DMS 273 (cell line): Measurements from ENCODE around the gene EEPD1.
"Not testable (repeated sequence)": the region's sequence is repeated elsewhere in the genome, so short reads cannot be mapped to it uniquely, and the experiment has no call there.

ENCODE experiments used
- DNase-seq: peaks from one replicate; lab custom pipeline; 2025; ENCODE audit not compliant: unreplicated experiment; lab: John Stamatoyannopoulos, UW

The EEPD1 gene

DNA sequence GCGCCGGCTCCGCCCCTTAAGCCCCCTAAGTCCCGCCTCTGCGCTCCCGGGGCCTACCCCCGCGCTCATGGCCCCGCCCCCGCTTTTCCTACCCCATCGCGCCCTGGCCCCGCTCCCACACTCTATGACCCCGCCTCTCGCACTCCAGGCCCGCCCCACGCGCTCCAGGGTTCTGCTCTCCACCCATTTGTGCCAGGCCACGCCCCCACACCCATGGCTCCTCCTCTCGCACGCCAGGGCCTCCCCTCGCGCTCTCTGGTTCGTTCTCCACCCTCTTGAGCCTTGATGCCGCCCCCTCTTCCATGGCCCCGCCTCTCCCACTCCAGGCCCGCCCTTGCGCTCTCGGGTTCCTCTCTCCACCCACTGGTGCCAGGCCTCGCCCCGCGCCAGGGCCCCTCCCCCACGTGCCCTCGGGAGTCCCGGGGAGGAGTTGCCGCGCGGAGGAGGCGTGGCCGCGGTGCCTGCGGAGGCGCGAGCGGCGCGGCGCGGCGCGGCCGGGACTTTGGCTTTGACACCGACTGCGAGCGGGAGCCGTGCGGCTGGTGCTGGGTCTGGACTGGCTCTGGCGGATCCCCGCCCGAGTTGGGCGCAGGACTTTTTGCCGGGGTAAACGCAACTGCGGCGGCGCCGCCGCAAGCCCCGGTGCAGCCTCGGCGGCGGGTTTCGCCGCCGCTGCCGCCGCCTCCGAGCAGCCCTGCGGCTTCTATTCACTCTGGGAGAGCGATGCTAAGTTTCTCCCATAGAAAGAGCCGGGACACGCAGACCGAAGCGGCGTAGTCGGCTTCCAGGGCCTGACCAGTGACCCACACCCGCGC, at the start of gene EEPD1:
TSS of gene EEPD1 (plus strand) at position 499 of the 815 bp plus-strand sequence. CDS start 1,071 bp downstream, outside the sequence.
- peak; percentile 100 for DNase-seq

DNA sequence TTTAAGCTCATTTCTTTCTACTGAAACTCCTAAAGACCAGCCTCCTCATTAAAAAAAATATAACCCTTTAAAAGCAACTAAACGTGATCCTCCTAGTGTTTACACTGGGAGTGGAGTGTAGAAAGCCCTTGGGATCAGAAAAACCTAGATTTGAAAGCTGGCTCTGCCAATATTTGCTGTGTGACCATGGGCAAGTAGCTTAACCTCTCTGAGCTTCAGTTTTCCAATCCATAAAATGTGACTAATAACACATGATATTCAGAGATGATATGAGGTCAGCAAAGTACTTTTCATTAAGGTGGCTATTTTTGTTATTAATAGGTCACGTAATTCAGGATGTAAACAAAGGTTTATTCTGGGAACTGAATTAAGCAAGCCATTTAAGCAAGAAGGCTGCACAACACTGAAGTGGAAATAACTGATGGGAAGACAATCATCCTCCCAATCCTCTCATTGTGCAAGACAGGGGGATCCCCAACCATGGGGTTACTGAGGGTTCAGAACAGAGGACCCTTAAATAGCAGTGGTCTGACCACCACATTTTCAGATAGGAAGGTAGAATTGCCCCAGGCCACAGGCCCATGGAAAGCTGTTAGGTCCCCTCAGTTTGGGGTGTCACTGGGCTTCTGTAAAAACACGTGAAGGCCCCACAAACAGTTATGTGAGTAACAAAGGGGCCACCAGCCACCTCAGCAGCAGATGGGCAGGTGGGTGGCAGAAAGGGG, 49.1 kb upstream of the EEPD1 start:
- DNase-seq = no peak

DNA sequence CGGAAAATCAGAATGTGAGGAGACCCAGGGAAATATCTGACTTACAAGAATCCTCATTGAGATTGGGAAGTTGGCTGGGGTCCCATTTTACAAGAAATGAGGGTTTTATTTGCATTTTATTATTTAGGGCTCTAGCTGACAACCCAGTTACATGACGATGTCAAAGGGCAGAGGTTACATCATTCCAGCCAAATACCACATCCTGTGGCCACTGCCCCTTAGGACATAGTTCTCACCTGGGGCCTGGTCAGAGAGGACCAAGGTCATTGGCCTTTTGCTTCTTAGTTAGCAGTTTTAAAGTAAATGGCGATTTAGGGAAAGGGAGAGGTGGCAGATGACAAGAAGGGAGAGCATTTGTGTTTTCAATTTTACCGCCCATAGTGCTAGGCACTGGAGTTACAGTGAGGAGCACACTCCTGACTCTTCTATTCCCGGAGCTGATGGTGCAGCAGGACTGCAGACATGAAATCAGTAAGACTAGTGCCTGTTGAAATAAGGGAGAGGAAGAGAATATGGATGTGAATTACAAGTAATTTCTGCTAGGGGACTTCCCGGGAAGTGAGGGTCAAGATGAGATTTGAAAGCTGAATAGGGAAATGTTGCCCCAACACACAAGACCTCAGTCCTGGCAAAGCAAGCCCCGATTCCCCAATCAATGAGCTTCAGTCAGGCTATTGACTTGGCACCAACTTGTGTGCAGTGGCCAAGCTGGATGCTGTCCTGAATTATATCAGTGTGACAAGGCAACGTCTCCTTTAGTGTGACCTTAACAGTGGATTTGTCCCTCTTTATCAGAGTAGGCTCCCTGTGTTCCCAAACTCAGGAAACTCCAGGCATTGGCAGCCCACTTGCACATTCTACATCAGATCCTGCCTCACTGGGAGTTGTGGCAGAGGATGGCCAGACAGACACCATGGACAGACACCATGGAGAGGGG, 45.8 kb upstream of the EEPD1 start:
- not testable (repeated sequence) for DNase-seq

DNA sequence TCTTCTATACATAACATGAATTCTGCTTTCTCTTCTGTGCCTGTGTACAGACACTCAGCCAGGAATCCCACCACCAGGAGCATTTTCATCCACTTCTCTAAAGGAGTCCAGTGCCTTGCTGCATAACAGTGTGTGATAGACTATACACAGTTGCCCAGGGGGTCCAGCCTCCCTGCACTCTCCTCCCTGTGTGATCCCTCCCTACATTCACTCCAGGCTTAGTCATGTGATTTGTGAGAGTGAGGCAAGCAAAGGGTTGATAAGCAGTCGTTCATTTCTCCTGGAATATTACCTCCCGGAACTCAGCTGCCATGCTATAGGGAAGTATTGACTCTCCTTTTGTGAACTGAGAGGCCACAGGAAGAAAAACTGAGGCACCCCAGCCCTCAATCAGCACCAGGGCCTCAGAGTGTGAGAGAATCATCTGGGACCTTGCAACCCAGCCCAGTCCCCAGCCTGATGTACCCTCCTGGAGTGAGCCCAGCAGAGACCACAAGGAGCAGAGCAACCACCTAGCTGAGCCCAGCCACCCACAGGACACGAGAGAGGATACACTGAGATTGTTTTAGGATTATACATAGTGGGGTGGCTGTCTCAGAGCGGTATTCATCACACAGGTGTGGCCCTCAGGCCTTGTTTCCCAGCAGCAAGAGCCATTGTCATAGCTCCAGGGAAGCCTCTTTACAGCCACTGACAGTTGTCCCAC, 45.0 kb upstream of the EEPD1 start:
- no peak for DNase-seq

DNA sequence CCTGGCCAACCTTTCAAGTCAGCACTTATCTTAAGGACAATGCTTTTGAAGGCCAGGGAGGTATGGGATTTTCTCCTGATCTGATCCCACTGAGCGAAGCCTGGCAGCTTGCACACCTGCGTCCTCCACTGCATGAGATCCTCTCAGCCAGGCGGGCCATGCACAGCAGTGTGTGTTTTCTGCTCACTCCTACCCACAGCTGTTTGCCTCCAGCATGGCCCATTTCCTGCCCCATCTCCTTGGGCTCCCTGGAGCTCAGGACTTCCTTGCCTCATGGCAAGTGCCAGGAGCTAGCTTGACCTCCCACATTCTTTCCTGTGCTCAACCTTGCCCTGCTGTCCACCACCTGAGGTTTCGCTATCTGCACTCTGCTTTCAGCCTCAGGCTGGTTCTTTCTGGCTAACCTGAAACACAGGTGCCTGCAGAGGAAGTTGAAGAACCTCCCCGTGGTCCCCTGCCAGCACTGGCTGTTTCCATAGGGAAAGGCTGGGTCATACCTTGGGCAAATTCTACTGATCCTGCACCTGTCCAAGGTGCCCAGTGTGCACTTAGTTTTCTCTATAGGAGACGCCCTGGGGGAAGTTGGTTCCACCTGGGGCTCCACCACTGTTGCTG, 43.9 kb upstream of the EEPD1 start:
- no peak for DNase-seq

DNA sequence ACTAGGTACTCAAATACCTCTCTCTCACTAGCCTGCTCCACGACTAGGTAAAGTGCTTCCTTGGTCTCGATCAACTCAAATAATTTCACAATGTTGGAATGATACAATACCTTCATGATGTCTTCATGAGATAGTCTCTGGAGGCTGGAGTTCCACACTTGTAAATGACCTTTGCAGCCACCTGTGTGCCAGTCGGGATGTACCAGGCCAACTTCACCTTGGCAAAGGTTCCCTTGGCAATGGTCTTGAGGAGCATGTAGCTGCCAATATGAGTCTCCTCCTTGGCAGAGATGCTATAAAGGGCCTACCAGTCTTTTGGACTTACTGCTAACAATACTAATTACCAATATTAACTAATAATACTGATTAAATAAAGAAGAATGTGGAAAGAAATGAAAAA, 42.5 kb upstream of the EEPD1 start:
- DNase-seq = no peak

DNA sequence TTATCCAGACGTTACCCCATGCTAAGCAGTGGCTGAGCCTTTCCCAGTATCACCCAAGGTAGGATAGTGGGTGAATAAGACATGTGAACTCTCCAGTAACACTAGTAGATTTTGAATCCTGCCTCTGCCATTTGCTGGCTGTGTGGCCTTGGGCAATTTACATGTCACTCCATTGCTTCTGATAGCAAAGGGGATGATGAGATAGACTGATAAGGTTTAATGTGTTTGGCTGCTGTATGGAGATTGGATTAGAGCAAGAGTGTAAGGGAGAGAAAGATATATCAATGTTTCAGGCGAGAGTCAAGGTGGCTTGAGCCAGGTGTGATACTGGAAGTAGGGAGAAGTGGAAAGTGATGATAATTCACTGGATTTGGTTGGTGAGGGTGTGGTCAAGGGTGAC, 40.1 kb upstream of the EEPD1 start:
- no peak for DNase-seq

DNA sequence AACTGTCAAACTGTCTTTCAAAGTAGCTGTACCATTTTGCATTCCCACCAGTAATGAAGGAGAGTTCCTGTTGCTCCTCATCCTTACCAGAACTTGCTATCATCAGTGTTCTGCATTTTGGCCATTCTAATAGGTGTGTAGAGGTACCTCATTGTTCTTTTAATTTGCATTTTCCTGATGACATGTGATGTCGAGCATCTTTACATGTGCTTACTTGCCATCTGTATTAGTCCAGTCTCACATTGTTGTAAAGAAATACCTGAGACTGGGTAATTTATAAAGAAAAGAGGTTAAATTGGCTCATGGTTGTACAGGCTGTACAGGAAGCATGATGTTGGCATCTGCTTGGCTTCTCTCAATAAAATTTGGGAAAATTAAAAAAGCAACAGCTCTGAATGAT, 38.7 kb upstream of the EEPD1 start:
- no peak for DNase-seq

DNA sequence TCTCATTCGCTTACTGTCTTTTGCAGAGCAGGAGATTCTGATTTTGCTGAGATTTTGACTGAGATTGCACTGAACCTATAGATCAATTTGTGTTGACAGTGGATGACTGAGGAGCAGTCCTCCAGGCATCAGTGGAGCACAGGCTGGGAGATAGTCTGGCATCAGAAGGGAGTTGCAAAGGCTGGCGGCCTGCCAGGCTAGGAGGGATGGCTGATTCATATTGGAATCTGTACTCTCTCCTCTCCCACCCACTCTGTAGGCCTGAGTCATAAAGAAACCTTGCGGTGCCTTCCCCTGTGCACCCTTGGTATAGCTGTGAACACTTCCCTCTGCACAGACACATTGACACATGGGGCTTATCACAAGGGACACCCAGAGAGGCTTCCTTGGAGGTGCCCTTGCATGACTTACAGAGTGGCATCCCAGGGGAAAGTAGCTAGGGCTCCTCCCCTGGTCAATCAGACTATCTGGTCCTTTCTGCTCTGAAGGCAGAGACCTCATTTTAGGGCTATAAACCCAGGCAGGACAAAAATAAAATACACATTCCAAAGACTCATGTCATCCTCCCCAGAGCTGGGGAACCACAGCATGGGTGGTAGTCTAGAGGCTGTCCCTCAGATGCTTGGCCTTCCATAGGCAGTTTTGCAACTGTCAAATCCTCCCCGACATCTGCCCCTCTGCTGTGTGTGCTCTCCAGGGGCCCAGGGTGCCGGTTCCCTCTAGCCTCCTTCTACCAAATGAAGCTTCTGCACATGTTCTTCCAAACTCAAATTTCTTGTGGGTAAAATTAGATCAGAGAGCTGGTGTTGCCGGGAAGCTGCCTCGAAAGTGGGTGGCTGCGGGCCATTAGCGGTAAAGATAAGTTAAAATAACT, 37.4 kb upstream of the EEPD1 start:
- DNase-seq = peak; percentile 83

DNA sequence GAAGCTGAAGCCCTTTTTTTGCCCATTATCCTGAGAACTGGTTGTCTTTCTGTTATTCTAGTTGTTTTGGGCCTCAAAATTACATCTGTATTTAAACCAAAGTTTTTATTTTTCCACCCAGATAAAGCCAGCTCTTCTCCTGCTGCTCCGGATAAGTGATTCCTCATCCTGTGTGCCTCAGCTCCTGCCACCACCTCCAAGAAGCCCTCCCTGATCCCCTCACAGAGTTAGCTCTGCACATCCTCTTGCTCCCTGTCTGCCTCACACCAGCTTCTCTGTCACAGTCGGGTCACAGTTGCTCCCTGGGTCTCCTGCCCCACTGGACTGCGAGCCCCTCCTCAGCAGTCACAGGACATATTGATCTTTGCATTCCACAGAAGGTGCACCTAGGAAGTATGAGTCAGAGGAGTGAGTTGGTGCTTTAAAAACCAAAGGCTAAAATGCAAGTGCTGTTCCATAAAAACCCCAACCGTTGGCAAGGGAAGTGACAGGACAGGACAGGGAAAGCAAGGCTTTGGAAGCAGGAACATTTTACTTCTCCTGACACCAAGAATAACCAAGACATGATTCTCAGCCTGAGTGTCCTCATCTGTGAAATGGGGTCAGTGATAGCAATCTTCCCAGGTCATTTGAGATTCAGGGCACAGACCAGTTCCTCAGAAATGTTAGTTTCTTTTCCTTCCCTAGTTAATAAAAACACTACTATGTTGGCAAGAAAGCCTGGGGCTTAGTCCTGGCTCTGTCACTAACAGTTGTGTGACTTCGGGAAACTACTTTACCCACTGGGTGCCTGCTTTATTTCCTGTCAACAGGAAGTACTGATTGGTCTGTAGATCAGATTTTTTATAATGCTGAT, 36.5 kb upstream of the EEPD1 start:
- no peak for DNase-seq

DNA sequence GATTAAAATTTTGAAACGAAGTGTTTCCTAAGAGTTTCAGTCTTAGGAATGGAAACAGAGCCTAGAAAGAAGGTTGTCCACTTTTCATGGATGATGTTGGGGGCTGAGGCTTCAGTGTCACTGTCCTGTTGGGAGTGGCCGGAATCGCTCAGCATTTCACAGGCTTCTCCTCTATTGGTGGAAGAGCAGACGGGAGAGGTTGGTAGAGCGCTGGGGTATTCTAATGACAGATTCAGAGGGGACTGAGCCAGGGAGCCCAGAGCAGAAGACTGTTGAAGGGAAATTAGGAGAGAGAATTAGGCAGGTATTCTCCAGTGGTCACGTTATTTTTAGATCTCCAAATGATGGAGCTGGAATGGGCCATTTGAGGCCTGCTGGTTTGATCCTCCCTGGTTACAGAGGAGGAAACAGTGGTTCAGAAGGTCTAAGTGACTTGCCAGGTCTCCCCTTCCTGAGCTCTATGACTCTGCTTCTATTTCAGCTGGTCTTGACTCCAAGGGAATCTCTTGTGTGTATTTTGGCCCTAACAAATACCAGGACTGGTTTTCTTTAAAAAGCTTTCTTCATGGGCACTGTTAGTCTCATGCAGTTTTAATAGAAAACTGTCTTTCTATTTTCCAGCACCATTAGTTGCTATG, 35.7 kb upstream of the EEPD1 start:
- no peak for DNase-seq

DNA sequence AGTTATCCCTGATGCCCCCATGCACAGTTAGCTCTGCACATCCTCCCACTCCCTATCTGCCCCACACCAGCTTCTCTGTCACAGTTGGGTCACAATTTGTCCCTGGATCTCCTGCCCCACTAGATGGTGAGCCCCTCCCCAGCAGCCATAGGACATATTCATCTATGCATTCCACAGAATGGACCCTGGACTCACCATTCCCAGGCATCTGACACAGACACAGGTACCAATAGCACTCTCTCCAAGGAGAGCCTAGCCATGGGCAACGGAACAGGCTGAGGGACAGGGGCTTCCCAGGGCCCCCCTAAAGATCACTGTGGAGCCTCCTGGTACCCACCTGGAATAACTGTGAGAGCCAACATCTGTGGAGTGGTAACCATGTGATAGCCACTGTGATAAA, 34.7 kb upstream of the EEPD1 start:
- DNase-seq = no peak

DNA sequence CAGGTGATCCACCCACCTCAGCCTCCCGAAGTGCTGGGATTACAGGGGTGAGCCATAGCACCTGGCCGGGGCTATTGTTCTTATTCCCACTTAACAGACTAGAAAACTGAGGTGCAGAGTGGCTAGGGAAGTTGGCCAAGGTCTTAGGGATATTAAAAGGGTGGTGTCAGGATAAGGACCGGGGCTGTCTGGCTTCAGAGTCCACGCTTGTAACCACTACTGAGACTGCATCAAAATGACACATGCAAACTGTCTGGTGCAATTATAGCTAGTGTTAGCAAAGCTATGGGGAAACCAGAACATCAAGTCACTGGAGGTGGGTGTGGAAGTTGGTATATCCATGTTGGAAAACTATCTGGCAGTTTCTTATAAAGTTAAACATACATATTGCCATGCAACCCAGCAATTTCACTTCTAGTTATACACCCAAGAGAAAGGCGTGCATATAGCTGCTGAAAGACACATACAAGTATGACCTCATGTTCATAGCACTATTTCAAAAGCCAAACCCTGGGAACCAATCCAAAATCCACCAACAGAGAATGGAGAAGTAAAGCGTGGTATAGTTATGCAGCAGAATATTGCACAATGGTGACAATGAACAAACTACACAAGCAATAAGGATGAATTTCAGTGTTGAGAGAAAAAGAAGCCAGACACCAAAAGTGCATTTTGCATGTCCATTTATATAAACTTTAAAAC, 33.9 kb upstream of the EEPD1 start:
- DNase-seq = peak; percentile 16

DNA sequence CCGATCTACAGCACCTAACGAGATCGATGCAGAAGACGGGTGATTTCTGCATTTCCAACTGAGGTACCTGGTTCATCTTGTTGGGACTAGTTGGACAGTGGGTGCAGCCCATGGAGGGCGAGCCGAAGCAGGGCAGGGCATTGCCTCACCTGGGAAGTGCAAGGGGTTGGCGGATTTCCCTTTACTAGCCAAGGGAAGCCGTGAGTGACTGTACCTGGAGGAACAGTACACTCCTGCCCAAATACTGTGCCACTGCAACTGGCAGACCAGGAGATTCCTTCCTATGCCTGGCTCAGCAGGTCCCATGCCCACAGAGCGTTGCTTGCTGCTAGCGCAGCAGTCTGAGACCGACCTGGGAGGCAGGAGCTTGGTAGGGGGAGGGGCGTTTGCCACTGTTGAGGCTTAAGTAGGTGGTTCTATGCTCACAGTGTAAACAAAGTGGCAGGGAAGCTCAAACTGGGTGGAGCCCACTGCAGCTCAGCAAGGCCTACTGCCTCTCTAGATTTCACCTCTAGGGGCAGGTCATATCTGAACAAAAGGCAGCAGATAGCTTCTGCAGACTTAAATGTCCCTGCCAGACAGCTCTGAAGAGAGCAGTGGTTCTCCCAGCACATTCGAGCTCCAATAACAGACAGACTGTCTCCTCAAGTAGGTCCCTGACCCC, 32.9 kb upstream of the EEPD1 start:
- not testable (repeated sequence) for DNase-seq

DNA sequence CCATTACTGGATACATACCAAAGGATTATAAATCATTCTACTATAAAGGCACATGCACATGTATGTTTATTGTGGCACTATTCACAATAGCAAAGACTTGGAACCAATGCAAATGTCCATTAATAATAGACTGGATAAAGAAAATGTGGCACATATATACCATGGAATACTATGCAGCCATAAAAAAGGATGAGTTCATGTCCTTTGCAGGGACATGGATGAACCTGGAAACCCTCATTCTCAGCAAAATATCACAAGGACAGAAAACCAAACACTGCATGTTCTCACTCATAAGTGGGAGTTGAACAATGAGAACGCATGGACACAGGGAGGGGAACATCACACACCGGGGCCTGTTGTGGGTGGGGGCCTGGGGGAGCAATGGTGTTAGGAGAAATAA, 27.4 kb upstream of the EEPD1 start:
- DNase-seq = not testable (repeated sequence)

DNA sequence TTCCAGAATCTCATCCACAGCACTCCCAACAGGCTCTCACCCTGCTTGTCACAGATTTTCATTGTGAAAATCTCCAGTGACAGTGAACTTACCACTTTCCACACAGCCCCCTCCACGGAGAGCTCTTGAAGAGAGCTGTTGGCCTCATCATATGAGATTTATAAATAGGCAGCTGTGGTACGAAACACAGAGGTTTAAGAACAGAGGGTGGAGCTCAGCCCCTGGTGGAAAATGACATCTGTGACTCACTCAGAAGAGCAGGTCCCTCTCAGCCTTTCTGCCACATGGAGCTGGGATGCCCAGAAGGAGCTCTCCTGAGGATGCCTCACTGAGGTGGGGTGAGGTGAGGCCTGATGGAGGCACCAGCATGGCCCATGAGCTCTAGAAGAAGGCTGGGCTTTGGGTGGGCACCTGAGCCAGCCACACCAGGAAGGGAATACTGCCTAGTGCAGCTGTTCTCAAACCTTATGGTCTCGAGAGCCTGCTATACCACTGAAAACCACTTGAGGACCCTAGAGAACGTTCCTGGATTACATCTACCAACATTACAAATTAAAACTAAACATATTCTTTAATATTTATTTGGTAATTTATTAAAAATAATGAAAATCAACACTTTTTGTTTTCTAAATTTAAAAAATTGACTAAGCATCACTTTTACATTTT, 25.8 kb upstream of the EEPD1 start:
- DNase-seq = peak; percentile 36
